ENCODE data around the gene ERRFI1. TPM values are rescaled to one million over a fixed set of nuclear protein-coding genes. Genes with fewer than 3 reads are reported as not detected.
"Not testable (repeated sequence)": the region's sequence is repeated elsewhere in the genome, so short reads cannot be mapped to it uniquely, and the experiment has no call there.

The ERRFI1 gene
- 1.9 TPM for polyA plus RNA-seq (2012; ENCODE audit: missing spikeins)

- FAIRE-seq (peak; percentile 87), DNase-seq (ENCODE audit: insufficient read length) (peak; percentile 74)
- TF ChIP-seq TAF1 (IDR thresholded peaks at IDR 0.05; ENCODE audit: borderline replicate concordance, low read depth, low read length) (no peak), POLR2AphosphoS5 (IDR thresholded peaks at IDR 0.05; ENCODE audit: low read depth, low read length) (0 out of 2 replicates have a peak, but pooled peaks have one; percentile 29), POLR2A (IDR thresholded peaks at IDR 0.05; ENCODE audit: low read depth, low read length) (peak; percentile 77; the same call in 1 of the 2 replicates)
These were observed at the start of gene ERRFI1 for GRCh38 chr1:8026153-8026975. Gene ERRFI1 (minus strand): TSS chr1:8026309. CDS start chr1:8015619, 10,690 bp downstream.

- DNase-seq (ENCODE audit: insufficient read length): no peak
- TF ChIP-seq POLR2A (IDR thresholded peaks at IDR 0.05; ENCODE audit: low read depth, low read length) (no peak), POLR2AphosphoS5 (IDR thresholded peaks at IDR 0.05; ENCODE audit: low read depth, low read length) (no peak), TAF1 (IDR thresholded peaks at IDR 0.05; ENCODE audit: borderline replicate concordance, low read depth, low read length) (no peak)
These were observed 49.5 kb upstream of the ERRFI1 start for GRCh38 chr1:8075511-8076051.

GRCh38 chr1:8073112-8073855 lies 47.2 kb upstream of the ERRFI1 start:
- DNase-seq (ENCODE audit: insufficient read length): no peak
- no peak for TF ChIP-seq POLR2A (IDR thresholded peaks at IDR 0.05; ENCODE audit: low read depth, low read length)
- no peak for TF ChIP-seq TAF1 (IDR thresholded peaks at IDR 0.05; ENCODE audit: borderline replicate concordance, low read depth, low read length)
- no peak for TF ChIP-seq POLR2AphosphoS5 (IDR thresholded peaks at IDR 0.05; ENCODE audit: low read depth, low read length)
- FAIRE-seq: no peak

More at GRCh38 chr1:8075511-8076051, 49.5 kb upstream of the ERRFI1 start:
- no peak for FAIRE-seq

- TF ChIP-seq POLR2AphosphoS5 (IDR thresholded peaks at IDR 0.05; ENCODE audit: low read depth, low read length) (no peak), TAF1 (IDR thresholded peaks at IDR 0.05; ENCODE audit: borderline replicate concordance, low read depth, low read length) (no peak), POLR2A (IDR thresholded peaks at IDR 0.05; ENCODE audit: low read depth, low read length) (no peak)
- DNase-seq (ENCODE audit: insufficient read length) (no peak), FAIRE-seq (no peak)
These were observed 44.3 kb upstream of the ERRFI1 start for GRCh38 chr1:8070381-8070811.

- not testable (repeated sequence) for FAIRE-seq; DNase-seq (ENCODE audit: insufficient read length)
These were observed 43.7 kb upstream of the ERRFI1 start for GRCh38 chr1:8069614-8070320.

GRCh38 chr1:8065369-8065768 lies 39.3 kb upstream of the ERRFI1 start:
- FAIRE-seq (no peak), DNase-seq (ENCODE audit: insufficient read length) (no peak)
- TF ChIP-seq TAF1 (IDR thresholded peaks at IDR 0.05; ENCODE audit: borderline replicate concordance, low read depth, low read length) (no peak), POLR2AphosphoS5 (IDR thresholded peaks at IDR 0.05; ENCODE audit: low read depth, low read length) (no peak), POLR2A (IDR thresholded peaks at IDR 0.05; ENCODE audit: low read depth, low read length) (no peak)

GRCh38 chr1:8063298-8064036 lies 37.4 kb upstream of the ERRFI1 start:
- TF ChIP-seq TAF1 (IDR thresholded peaks at IDR 0.05; ENCODE audit: borderline replicate concordance, low read depth, low read length): no peak
- TF ChIP-seq POLR2A (IDR thresholded peaks at IDR 0.05; ENCODE audit: low read depth, low read length): no peak
- TF ChIP-seq POLR2AphosphoS5 (IDR thresholded peaks at IDR 0.05; ENCODE audit: low read depth, low read length): no peak
- no peak for FAIRE-seq

GRCh38 chr1:8062861-8063260 lies 36.8 kb upstream of the ERRFI1 start:
- DNase-seq (ENCODE audit: insufficient read length): no peak
- TF ChIP-seq POLR2AphosphoS5 (IDR thresholded peaks at IDR 0.05; ENCODE audit: low read depth, low read length) (no peak), POLR2A (IDR thresholded peaks at IDR 0.05; ENCODE audit: low read depth, low read length) (no peak), TAF1 (IDR thresholded peaks at IDR 0.05; ENCODE audit: borderline replicate concordance, low read depth, low read length) (no peak)
- FAIRE-seq: no peak

More at GRCh38 chr1:8063298-8064036, 37.4 kb upstream of the ERRFI1 start:
- no peak for DNase-seq (ENCODE audit: insufficient read length)

- TF ChIP-seq POLR2A (IDR thresholded peaks at IDR 0.05; ENCODE audit: low read depth, low read length): no peak
- no peak for TF ChIP-seq TAF1 (IDR thresholded peaks at IDR 0.05; ENCODE audit: borderline replicate concordance, low read depth, low read length)
- TF ChIP-seq POLR2AphosphoS5 (IDR thresholded peaks at IDR 0.05; ENCODE audit: low read depth, low read length): no peak
- FAIRE-seq (no peak), DNase-seq (ENCODE audit: insufficient read length) (no peak)
These were observed 35.7 kb upstream of the ERRFI1 start for GRCh38 chr1:8061673-8062386.

GRCh38 chr1:8061210-8061609 lies 35.1 kb upstream of the ERRFI1 start:
- TF ChIP-seq POLR2AphosphoS5 (IDR thresholded peaks at IDR 0.05; ENCODE audit: low read depth, low read length) (no peak), TAF1 (IDR thresholded peaks at IDR 0.05; ENCODE audit: borderline replicate concordance, low read depth, low read length) (no peak), POLR2A (IDR thresholded peaks at IDR 0.05; ENCODE audit: low read depth, low read length) (no peak)
- FAIRE-seq (no peak), DNase-seq (ENCODE audit: insufficient read length) (no peak)

Measured in GM12892 (cell line).